Hepatocyte (in vitro differentiated cells): ENCODE measurements around the gene EPHA2. TPM values are rescaled to one million over a fixed set of nuclear protein-coding genes. Genes with fewer than 3 reads are reported as not detected.
A peak's percentile ranks its signal among the peaks of the same experiment; 100 is the strongest.

Source experiments
- DNase-seq: peaks from one replicate; pipeline ENCODE4 v3.0.0-alpha.2; 2016; ENCODE audit warnings: low spot score
- H2AFZ ChIP-seq: fragments of 200-600 bp; sonication (generic); 2 replicates; pipeline ENCODE4 v1.6.0; 2016; ENCODE audit warnings: antibody characterized with exemption, mild to moderate bottlenecking
- H3K27ac ChIP-seq: fragments of 200-600 bp; sonication (generic); 2 replicates; pipeline ENCODE4 v1.5.1; 2016; ENCODE audit warnings: mild to moderate bottlenecking
- H3K27me3 ChIP-seq: fragments of 200-600 bp; sonication (generic); 2 replicates; pipeline ENCODE4 v1.6.1; 2016
- H3K36me3 ChIP-seq: fragments of 200-600 bp; sonication (generic); replicated peaks from 2 replicates; pipeline ENCODE4 v1.5.1; 2016; ENCODE audit warnings: low read depth; ENCODE audit not compliant: insufficient read depth
- H3K4me1 ChIP-seq: fragments of 200-600 bp; sonication (generic); 2 replicates; pipeline ENCODE4 v1.5.1; 2016; ENCODE audit warnings: mild to moderate bottlenecking, moderate library complexity; ENCODE audit not compliant: insufficient read depth
- H3K4me2 ChIP-seq: fragments of 200-600 bp; sonication (generic); 2 replicates; pipeline ENCODE4 v1.6.0; 2016
- H3K4me3 ChIP-seq: fragments of 200-600 bp; sonication (generic); 2 replicates; pipeline ENCODE4 v1.5.1; 2016; ENCODE audit warnings: mild to moderate bottlenecking
- H3K79me2 ChIP-seq: fragments of 200-600 bp; sonication (generic); 2 replicates; pipeline ENCODE4 v1.6.0; 2017; ENCODE audit warnings: mild to moderate bottlenecking
- H3K9me2 ChIP-seq: fragments of 200-600 bp; sonication (generic); replicated peaks from 2 replicates; pipeline ENCODE4 v1.6.0; 2017; ENCODE audit warnings: mild to moderate bottlenecking; ENCODE audit not compliant: insufficient read depth
- H3K9me3 ChIP-seq: fragments of 200-600 bp; sonication (generic); 2 replicates; pipeline ENCODE4 v1.5.1; 2016; ENCODE audit warnings: low read depth, mild to moderate bottlenecking
- H4K20me1 ChIP-seq: fragments of 200-600 bp; sonication (generic); 2 replicates; pipeline ENCODE4 v1.6.0; 2016; ENCODE audit warnings: mild to moderate bottlenecking; ENCODE audit not compliant: insufficient read depth, poor library complexity, severe bottlenecking
- EZH2 ChIP-seq: fragments of 200-600 bp; sonication (generic); IDR thresholded peaks from 2 replicates; pipeline ENCODE4 v1.6.1; 2016; ENCODE audit warnings: antibody characterized with exemption, mild to moderate bottlenecking, borderline replicate concordance
- EZH2phosphoT487 ChIP-seq: fragments of 200-600 bp; sonication (generic); IDR thresholded peaks from one replicate; pipeline ENCODE4 v1.6.1; 2018; ENCODE audit warnings: antibody characterized with exemption, mild to moderate bottlenecking, low read depth, moderate library complexity; ENCODE audit not compliant: unreplicated experiment, severe bottlenecking
- WGBS: methylation state at CpG from one replicate; pipeline ENCODE4 v1.1.6; 2016; ENCODE audit warnings: low lambda C conversion rate; ENCODE audit errors: missing lambda C conversion rate; 5-methylcytosine and 5-hydroxymethylcytosine counted together
- polyA plus RNA-seq: library from polyadenylated mRNA; unstranded; fragments of >200 nt; fragmentation: Nextera tagmentation; extraction: Ambion mirVana; gene quantifications from 2 replicates; pipeline ENCODE4 v1.2.1, GENCODE V29; 2016
- total RNA-seq: library from RNA; depleted of rRNA; stranded (reverse); fragments of >200 nt; gene quantifications from 2 replicates; pipeline ENCODE4 v1.2.3, GENCODE V29; 2014
- TF ChIP-seq, protein P1 (sequence below): fragments of 200-600 bp; sonication (generic); IDR thresholded peaks from 2 replicates; pipeline ENCODE4 v1.5.1; 2016; ENCODE audit warnings: antibody characterized with exemption, mild to moderate bottlenecking; ENCODE audit not compliant: poor library complexity

The EPHA2 gene
- total and polyA plus RNA-seq, 2 experiments from 2014 or later = 20.4 to 27.3 TPM

GRCh38 chr1:16180291-16180824 lies 24.5 kb upstream of the EPHA2 start:
- Histone ChIP-seq H4K20me1 (no peaks in the 10 kb centered on the region), H3K9me2 (no peaks in the 10 kb centered on the region), H3K79me2 (no peaks in the 10 kb centered on the region), H3K9me3 (no peaks in the 10 kb centered on the region), H3K4me1 (peaks cover 46% of the 10 kb centered on the region), H3K27me3 (no peaks in the 10 kb centered on the region), H2AFZ (no peak overlapping the region), H3K4me2 (no peak overlapping the region), H3K36me3 (no peaks in the 10 kb centered on the region), H3K4me3 (no peak overlapping the region), H3K27ac (no peak overlapping the region)
- peak; percentile 25 for DNase-seq
- 82% methylated on average over 13 of the region's 13 CpGs for WGBS
- TF ChIP-seq EZH2 (no peak), EZH2phosphoT487 (no peak)
- TF ChIP-seq, protein P1, sequence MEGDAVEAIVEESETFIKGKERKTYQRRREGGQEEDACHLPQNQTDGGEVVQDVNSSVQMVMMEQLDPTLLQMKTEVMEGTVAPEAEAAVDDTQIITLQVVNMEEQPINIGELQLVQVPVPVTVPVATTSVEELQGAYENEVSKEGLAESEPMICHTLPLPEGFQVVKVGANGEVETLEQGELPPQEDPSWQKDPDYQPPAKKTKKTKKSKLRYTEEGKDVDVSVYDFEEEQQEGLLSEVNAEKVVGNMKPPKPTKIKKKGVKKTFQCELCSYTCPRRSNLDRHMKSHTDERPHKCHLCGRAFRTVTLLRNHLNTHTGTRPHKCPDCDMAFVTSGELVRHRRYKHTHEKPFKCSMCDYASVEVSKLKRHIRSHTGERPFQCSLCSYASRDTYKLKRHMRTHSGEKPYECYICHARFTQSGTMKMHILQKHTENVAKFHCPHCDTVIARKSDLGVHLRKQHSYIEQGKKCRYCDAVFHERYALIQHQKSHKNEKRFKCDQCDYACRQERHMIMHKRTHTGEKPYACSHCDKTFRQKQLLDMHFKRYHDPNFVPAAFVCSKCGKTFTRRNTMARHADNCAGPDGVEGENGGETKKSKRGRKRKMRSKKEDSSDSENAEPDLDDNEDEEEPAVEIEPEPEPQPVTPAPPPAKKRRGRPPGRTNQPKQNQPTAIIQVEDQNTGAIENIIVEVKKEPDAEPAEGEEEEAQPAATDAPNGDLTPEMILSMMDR = no peak

GRCh38 chr1:16178596-16179497 lies 23.0 kb upstream of the EPHA2 start:
- Histone ChIP-seq H3K27ac (peak overlapping the region; percentile 88), H3K79me2 (no peaks in the 10 kb centered on the region)
- 67% methylated on average over 19 of the region's 19 CpGs for WGBS

DNA sequence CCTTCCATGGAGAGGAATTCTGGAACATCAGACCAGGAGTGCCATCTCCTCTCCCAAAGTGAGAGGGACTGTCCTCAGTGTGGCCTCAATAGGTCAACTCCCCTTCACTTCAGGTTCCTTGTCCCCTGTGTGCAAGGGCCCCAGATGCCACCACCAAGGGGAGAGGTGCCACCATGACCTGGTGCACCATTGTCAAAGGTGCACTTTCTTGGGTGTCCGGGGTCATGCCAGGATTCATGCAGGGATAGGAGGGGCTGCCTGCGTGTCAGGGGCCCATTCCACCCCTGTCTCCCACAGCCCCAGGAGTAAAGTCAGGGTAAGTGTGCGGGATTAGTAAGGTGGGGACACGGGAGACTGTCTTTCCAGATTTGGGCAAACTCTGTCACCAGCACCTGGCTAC lies 21.4 kb upstream of the EPHA2 start:
- no peaks in the 10 kb centered on the region for H3K27me3 ChIP-seq
- H3K9me3 ChIP-seq = no peaks in the 10 kb centered on the region
- no peaks in the 10 kb centered on the region for H3K36me3 ChIP-seq
- no peaks in the 10 kb centered on the region for H4K20me1 ChIP-seq
- DNase-seq = no peak
- H3K27ac ChIP-seq = peak overlapping the region; percentile 95
- no peak overlapping the region for H3K4me2 ChIP-seq
- no peak overlapping the region for H2AFZ ChIP-seq
- H3K9me2 ChIP-seq = no peaks in the 10 kb centered on the region
- no peaks in the 10 kb centered on the region for H3K79me2 ChIP-seq
- H3K4me3 ChIP-seq = no peak overlapping the region
- no peak for TF ChIP-seq EZH2phosphoT487
- no peak for TF ChIP-seq EZH2
- TF ChIP-seq, protein P1 = no peak
- WGBS = 99% methylated on average over 4 of the region's 4 CpGs
- peaks cover 67% of the 10 kb centered on the region for H3K4me1 ChIP-seq

More at GRCh38 chr1:16178596-16179497, 23.0 kb upstream of the EPHA2 start:
- H3K27me3 ChIP-seq = no peaks in the 10 kb centered on the region
- no peaks in the 10 kb centered on the region for H4K20me1 ChIP-seq
- peaks cover 61% of the 10 kb centered on the region for H3K4me1 ChIP-seq
- no peaks in the 10 kb centered on the region for H3K36me3 ChIP-seq
- peak overlapping the region; percentile 4 for H3K4me2 ChIP-seq
- no peak overlapping the region for H3K4me3 ChIP-seq
- TF ChIP-seq, protein P1 = no peak
- TF ChIP-seq EZH2 (no peak), EZH2phosphoT487 (no peak)
- no peaks in the 10 kb centered on the region for H3K9me3 ChIP-seq
- H3K9me2 ChIP-seq = no peaks in the 10 kb centered on the region
- peak; percentile 77 for DNase-seq
- H2AFZ ChIP-seq = no peak overlapping the region
